Measurements from ENCODE around the gene SNAP29. TPM values are rescaled to one million over a fixed set of nuclear protein-coding genes. Genes with fewer than 3 reads are reported as not detected.
A peak's percentile ranks its signal among the peaks of the same experiment; 100 is the strongest.

Gene SNAP29
- total and polyA plus RNA-seq, 9 of the 15 experiments (the other 6 are each of a cell fraction or from before 2014, with no cell fraction given): 19.5 to 250 (median 75.9) TPM

- TF ChIP-seq, protein P1, sequence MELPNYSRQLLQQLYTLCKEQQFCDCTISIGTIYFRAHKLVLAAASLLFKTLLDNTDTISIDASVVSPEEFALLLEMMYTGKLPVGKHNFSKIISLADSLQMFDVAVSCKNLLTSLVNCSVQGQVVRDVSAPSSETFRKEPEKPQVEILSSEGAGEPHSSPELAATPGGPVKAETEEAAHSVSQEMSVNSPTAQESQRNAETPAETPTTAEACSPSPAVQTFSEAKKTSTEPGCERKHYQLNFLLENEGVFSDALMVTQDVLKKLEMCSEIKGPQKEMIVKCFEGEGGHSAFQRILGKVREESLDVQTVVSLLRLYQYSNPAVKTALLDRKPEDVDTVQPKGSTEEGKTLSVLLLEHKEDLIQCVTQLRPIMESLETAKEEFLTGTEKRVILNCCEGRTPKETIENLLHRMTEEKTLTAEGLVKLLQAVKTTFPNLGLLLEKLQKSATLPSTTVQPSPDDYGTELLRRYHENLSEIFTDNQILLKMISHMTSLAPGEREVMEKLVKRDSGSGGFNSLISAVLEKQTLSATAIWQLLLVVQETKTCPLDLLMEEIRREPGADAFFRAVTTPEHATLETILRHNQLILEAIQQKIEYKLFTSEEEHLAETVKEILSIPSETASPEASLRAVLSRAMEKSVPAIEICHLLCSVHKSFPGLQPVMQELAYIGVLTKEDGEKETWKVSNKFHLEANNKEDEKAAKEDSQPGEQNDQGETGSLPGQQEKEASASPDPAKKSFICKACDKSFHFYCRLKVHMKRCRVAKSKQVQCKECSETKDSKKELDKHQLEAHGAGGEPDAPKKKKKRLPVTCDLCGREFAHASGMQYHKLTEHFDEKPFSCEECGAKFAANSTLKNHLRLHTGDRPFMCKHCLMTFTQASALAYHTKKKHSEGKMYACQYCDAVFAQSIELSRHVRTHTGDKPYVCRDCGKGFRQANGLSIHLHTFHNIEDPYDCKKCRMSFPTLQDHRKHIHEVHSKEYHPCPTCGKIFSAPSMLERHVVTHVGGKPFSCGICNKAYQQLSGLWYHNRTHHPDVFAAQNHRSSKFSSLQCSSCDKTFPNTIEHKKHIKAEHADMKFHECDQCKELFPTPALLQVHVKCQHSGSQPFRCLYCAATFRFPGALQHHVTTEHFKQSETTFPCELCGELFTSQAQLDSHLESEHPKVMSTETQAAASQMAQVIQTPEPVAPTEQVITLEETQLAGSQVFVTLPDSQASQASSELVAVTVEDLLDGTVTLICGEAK (IDR thresholded peaks at IDR 0.05): no peak
- TF ChIP-seq, protein P1 (CRISPR knock-in tag; IDR thresholded peaks at IDR 0.05): peak; percentile 21; the same call in 1 of the 2 replicates
- TF ChIP-seq FOXK1 (CRISPR knock-in tag; IDR thresholded peaks at IDR 0.05; ENCODE audit: borderline replicate concordance): peak; percentile 35; the same call in 1 of the 2 replicates
- TF ChIP-seq NR2F6 (CRISPR knock-in tag; IDR thresholded peaks at IDR 0.05): no peak
- TF ChIP-seq, protein P2, sequence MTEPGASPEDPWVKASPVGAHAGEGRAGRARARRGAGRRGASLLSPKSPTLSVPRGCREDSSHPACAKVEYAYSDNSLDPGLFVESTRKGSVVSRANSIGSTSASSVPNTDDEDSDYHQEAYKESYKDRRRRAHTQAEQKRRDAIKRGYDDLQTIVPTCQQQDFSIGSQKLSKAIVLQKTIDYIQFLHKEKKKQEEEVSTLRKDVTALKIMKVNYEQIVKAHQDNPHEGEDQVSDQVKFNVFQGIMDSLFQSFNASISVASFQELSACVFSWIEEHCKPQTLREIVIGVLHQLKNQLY (CRISPR knock-in tag; conservative IDR thresholded peaks at IDR 0.05): 0 out of 4 replicates have a peak, but pooled peaks of 1 of the 2 experiments have one; percentile 32
- no peak for TF ChIP-seq HMGN3 (IDR thresholded peaks at IDR 0.05; ENCODE audit: borderline replicate concordance, extremely low read depth, insufficient read length, low read depth, low read length)
- no peak for TF ChIP-seq CREBBP (IDR thresholded peaks at IDR 0.05; ENCODE audit: low read depth, low read length)
- TF ChIP-seq POU5F1 (IDR thresholded peaks at IDR 0.05; ENCODE audit: borderline replicate concordance, low read depth, low read length, partially characterized antibody): no peak
- TF ChIP-seq ZNF232 (CRISPR knock-in tag; IDR thresholded peaks at IDR 0.05): no peak
- TF ChIP-seq NR2C2 (CRISPR knock-in tag; IDR thresholded peaks at IDR 0.05): 0 out of 2 replicates have a peak, but pooled peaks have one; percentile 29
- TF ChIP-seq NR2C2 (tag; IDR thresholded peaks at IDR 0.05): no peak
- 0 out of 4 replicates have a peak, but pooled peaks of 1 of the 2 experiments have one; percentile 40 for TF ChIP-seq FOXA3 (CRISPR knock-in tag; conservative IDR thresholded peaks at IDR 0.05 in 1 of 2, IDR thresholded peaks at IDR 0.05 in 1 of 2)
- TF ChIP-seq IRF2 (CRISPR knock-in tag; IDR thresholded peaks at IDR 0.05): 0 out of 2 replicates have a peak, but pooled peaks have one; percentile 39
Measured at GRCh38 chr22:20816559-20816958, 42.2 kb upstream of the SNAP29 start (continued).
